ENCODE data around the gene DCTN5. TPM values are rescaled to one million over a fixed set of nuclear protein-coding genes. Genes with fewer than 3 reads are reported as not detected.
"Not testable (repeated sequence)": the region's sequence is repeated elsewhere in the genome, so short reads cannot be mapped to it uniquely, and the experiment has no call there.

DCTN5 gene
- total and polyA plus RNA-seq, 2 of the 13 experiments (the other 11 are each of a cell fraction or from before 2014, with no cell fraction given), result 105 to 207 TPM

DNA sequence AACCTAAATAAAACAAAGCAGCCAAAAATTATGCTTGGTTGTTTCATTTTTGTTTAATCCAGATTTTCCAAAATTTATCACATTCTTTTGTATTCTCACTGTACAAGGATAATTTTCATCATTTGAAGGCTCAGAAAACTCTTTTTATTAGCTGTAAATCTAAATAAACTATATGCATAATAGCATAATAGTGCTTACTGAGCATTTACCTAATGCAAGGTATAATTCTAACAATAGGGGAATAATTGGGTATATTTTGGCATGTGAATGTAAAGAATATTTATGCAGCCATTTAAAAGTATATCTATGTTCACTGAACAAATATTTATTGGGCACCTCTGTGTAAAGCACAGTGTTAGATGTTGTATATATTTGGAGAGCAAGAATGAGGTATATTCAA is 17.2 kb upstream of the DCTN5 start (continued):
- TF ChIP-seq ZNF317 (CRISPR knock-in tag; IDR thresholded peaks at IDR 0.05) (no peak), MAFK (conservative IDR thresholded peaks at IDR 0.05 in 1 of 2, IDR thresholded peaks at IDR 0.05 in 1 of 2; ENCODE audit: low read length in 2 of 2) (peak; percentile 57 to 66; a peak in 3 of 4 replicates), ZSCAN12 (CRISPR knock-in tag; IDR thresholded peaks at IDR 0.05) (0 out of 2 replicates have a peak, but pooled peaks have one; percentile 30), AHR (CRISPR knock-in tag; IDR thresholded peaks at IDR 0.05) (no peak), MAFF (IDR thresholded peaks at IDR 0.05; ENCODE audit: low read depth, low read length) (peak; percentile 63), TSC22D2 (CRISPR knock-in tag; IDR thresholded peaks at IDR 0.05; ENCODE audit: borderline replicate concordance) (no peak)
- TF ChIP-seq, protein P1, sequence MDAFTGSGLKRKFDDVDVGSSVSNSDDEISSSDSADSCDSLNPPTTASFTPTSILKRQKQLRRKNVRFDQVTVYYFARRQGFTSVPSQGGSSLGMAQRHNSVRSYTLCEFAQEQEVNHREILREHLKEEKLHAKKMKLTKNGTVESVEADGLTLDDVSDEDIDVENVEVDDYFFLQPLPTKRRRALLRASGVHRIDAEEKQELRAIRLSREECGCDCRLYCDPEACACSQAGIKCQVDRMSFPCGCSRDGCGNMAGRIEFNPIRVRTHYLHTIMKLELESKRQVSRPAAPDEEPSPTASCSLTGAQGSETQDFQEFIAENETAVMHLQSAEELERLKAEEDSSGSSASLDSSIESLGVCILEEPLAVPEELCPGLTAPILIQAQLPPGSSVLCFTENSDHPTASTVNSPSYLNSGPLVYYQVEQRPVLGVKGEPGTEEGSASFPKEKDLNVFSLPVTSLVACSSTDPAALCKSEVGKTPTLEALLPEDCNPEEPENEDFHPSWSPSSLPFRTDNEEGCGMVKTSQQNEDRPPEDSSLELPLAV (CRISPR knock-in tag; conservative IDR thresholded peaks at IDR 0.05; ENCODE audit: low read depth), result no peak

DNA sequence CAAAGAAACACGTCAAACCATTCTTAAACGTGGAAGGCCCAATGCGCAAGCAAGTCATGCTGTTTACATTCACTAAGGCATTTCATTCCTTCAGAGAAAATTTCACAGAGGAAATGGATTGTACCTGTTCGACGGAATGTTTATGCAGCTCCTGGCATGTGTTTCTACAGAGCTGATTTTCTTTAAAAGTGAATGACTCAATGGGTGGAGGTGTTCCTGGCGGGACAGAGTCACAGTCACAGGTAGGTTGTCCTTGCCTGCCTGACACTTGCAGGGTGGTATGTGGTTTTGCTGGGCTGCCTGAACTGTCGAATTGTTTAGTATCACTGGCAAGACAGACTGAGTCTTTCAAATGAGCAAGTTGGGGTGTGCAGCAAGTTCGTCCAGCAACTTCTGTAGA is 11.8 kb upstream of the DCTN5 start:
- no TSS peak for BruUV-seq (replicated peaks)

DNA sequence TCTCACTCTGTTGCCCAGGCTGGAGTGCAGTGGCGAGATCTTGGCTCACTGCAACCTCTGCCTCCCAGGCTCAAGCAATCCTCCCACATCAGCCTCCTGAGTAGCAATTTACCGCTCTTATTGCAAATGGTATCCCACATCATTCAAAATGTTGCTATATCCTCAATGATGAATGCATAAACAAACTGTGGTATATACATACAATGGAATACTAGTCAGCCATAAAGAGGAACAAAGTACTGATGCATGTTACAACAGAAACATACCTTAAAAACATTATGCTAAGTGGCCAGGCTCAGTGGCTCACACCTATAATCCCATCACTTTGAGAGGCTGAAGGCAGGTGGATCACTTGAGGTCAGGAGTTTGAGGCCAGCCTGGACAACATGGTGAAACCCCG is 9.4 kb upstream of the DCTN5 start:
- in situ Hi-C loops (cut with HindIII; ENCODE audit: extremely low pct_ligation_motif_present, low pct_unique_long_range_greater_than_20kb); H2AFZ ChIP-seq (ENCODE audit: low read length); H3K4me2 ChIP-seq (ENCODE audit: low read depth, low read length); H3K9ac ChIP-seq (ENCODE audit: insufficient read depth, low read depth, low read length); ATAC-seq; H3K27ac ChIP-seq (ENCODE audit: extremely low read length, insufficient read depth, low read length); H3K4me3 ChIP-seq (replicated peaks in 1 of 3; ENCODE audit: insufficient read depth in 1 of 3, low read depth in 2 of 3, low read length in 3 of 3); DNase-seq (ENCODE audit: low spot score); H3K79me2 ChIP-seq (ENCODE audit: insufficient read depth, low read length); H4K20me1 ChIP-seq (ENCODE audit: insufficient read depth, low read length); CTCF ChIA-PET (ENCODE audit: low intra/inter-chr PET ratio, low total read pairs); H3K4me1 ChIP-seq (ENCODE audit: insufficient read depth, low read length); FAIRE-seq; H3K9me3 ChIP-seq (ENCODE audit: low read length); H3K27me3 ChIP-seq (ENCODE audit: control insufficient read depth in 1 of 2, insufficient read depth in 2 of 2, low read length in 2 of 2); BruUV-seq (replicated peaks); intact Hi-C loops (cut with micrococcal nuclease; ENCODE audit: unreplicated experiment): not testable (repeated sequence)
- peaks cover 25 to 72% of the 10 kb centered on the region in 2 experiments for H3K36me3 ChIP-seq (replicated peaks in 1 of 2; ENCODE audit: control insufficient read depth in 1 of 2, insufficient read depth in 2 of 2, low read length in 2 of 2)
- POLR2A ChIA-PET, result interaction anchor here (1.8 kb wide), 1 partner anchor 10 kb away, joined by 6 read pairs; the partner anchor contains the start of genes DCTN5 and PALB2
- WGBS (ENCODE audit: low lambda C conversion rate), result over 99% methylated on average over 3 of the region's 3 CpGs

More for the DNA sequence above, 11.8 kb upstream of the DCTN5 start:
- 97% methylated on average over 8 of the region's 8 CpGs for WGBS (ENCODE audit: low lambda C conversion rate)
- no peak overlapping the region for H3K4me2 ChIP-seq (ENCODE audit: low read depth, low read length)
- H3K9ac ChIP-seq (ENCODE audit: insufficient read depth, low read depth, low read length), result no peak overlapping the region
- ATAC-seq (no peak), DNase-seq (ENCODE audit: low spot score) (no peak), FAIRE-seq (no peak)
- H3K4me3 ChIP-seq (replicated peaks in 1 of 3; ENCODE audit: insufficient read depth in 1 of 3, low read depth in 2 of 3, low read length in 3 of 3), result no peak overlapping the region
- no peaks in the 10 kb centered on the region for H3K9me3 ChIP-seq (ENCODE audit: low read length)
- ChIA-PET CTCF (ENCODE audit: low intra/inter-chr PET ratio, low total read pairs) (no interaction called here), POLR2A (interaction anchor here (1.9 kb wide), 1 partner anchor 12 kb away, joined by 5 read pairs; the partner anchor contains the start of genes DCTN5 and PALB2)
- peaks cover 8% of the 10 kb centered on the region for H3K79me2 ChIP-seq (ENCODE audit: insufficient read depth, low read length)
- no peaks in the 10 kb centered on the region for H4K20me1 ChIP-seq (ENCODE audit: insufficient read depth, low read length)
- in situ Hi-C loops (cut with HindIII; ENCODE audit: extremely low pct_ligation_motif_present, low pct_unique_long_range_greater_than_20kb), result no loop called here
- H2AFZ ChIP-seq (ENCODE audit: low read length), result no peak overlapping the region
- TF ChIP-seq TCF12 (IDR thresholded peaks at IDR 0.05) (no peak), TCF12 (CRISPR knock-in tag; IDR thresholded peaks at IDR 0.05) (no peak)
- intact Hi-C loops (cut with micrococcal nuclease; ENCODE audit: unreplicated experiment), result no loop called here
- 0 out of 2 replicates have a peak, but pooled peaks cover 5% of the 10 kb centered on the region for H3K4me1 ChIP-seq (ENCODE audit: insufficient read depth, low read length)
- H3K27me3 ChIP-seq (ENCODE audit: control insufficient read depth in 1 of 2, insufficient read depth in 2 of 2, low read length in 2 of 2), result no peaks in the 10 kb centered on the region
- H3K27ac ChIP-seq (ENCODE audit: extremely low read length, insufficient read depth, low read length), result no peak overlapping the region
- H3K36me3 ChIP-seq (replicated peaks in 1 of 2; ENCODE audit: control insufficient read depth in 1 of 2, insufficient read depth in 2 of 2, low read length in 2 of 2), result peaks cover 22 to 75% of the 10 kb centered on the region in 2 experiments
